ENCODE measurements around the gene ARL8B. TPM values are rescaled to one million over a fixed set of nuclear protein-coding genes. Genes with fewer than 3 reads are reported as not detected.

Gene ARL8B
- total RNA-seq, 3 donors from 2014 or later = 47.2 to 68.5 (median 52.3) TPM

DNA sequence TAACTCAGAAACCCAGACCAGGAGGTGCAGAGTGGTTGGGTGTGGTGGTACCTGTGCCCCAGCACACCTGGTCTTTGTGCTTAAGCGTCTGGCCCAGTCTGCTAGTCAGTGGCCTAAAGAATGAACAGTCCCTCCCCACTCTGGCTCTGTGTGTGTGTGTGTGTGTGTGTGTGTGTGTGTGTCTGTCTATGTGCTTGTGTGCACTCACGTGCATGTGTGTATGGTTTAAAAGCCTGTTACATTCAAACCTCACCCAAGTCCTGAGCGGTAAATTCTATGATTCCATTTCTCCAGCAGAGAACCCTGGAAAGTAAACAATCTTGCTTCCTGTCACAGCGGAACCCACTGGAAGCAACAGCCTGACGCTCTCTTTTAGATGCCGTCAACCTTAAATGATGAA lies 99.6 kb downstream of the ARL8B start:
- DNase-seq (ENCODE audit: low spot score in 2 of 2) = no peak
- intact Hi-C loops (cut with DNase I; ENCODE audit: low total_unique reads) = no loop called here
- TF ChIP-seq POLR2AphosphoS5 (IDR thresholded peaks at IDR 0.05) (no peak), POLR2A (IDR thresholded peaks at IDR 0.05) (no peak)
- TF ChIP-seq, protein P1, sequence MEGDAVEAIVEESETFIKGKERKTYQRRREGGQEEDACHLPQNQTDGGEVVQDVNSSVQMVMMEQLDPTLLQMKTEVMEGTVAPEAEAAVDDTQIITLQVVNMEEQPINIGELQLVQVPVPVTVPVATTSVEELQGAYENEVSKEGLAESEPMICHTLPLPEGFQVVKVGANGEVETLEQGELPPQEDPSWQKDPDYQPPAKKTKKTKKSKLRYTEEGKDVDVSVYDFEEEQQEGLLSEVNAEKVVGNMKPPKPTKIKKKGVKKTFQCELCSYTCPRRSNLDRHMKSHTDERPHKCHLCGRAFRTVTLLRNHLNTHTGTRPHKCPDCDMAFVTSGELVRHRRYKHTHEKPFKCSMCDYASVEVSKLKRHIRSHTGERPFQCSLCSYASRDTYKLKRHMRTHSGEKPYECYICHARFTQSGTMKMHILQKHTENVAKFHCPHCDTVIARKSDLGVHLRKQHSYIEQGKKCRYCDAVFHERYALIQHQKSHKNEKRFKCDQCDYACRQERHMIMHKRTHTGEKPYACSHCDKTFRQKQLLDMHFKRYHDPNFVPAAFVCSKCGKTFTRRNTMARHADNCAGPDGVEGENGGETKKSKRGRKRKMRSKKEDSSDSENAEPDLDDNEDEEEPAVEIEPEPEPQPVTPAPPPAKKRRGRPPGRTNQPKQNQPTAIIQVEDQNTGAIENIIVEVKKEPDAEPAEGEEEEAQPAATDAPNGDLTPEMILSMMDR (IDR thresholded peaks at IDR 0.05) = no peak
- Histone ChIP-seq H3K27me3 (no peaks in the 10 kb centered on the region), H3K4me3 (no peak overlapping the region), H3K9me3 (no peaks in the 10 kb centered on the region), H3K4me1 (no peaks in the 10 kb centered on the region), H3K27ac (no peak overlapping the region), H3K36me3 (peaks cover 4% of the 10 kb centered on the region)

DNA sequence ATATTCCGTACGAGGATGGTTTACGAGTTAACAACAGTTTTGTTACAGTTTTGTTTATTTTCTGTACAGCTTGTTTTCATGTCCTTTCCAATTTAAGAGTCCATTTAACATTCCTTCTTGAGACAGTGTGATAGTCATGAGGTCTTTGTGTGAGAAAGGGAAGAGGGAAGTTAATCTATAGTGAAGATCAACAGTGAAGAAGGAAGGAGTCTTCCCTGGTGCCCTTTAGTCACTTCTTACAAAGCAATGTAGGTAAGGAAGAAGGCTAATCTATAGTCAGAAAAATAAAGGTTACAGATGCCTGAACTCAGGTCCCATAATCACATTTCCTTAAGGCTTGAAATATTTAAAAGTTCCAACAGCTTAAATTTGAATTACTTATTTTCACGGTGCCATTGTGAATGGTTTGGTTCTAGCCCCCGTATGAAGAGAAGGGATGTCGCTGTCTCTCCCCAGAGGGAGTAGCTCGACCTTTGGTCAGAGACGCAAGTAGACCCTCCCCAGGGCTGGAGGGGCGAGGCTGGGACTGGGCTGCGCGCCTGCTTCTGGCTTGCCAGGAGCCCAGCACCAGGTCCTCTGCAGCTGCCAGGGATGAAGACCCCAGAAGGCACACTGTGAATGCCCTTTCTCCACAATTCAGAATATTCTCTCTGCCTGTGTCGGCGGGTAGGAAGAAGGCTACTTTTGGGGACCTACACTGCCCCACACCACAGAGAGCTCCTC lies 100.4 kb downstream of the ARL8B start:
- TF ChIP-seq POLR2AphosphoS5 (IDR thresholded peaks at IDR 0.05) (no peak), POLR2A (IDR thresholded peaks at IDR 0.05) (no peak)
- intact Hi-C loops (cut with DNase I; ENCODE audit: low total_unique reads) = no loop called here
- Histone ChIP-seq H3K27me3 (no peaks in the 10 kb centered on the region), H3K4me1 (no peaks in the 10 kb centered on the region), H3K36me3 (peaks cover 4% of the 10 kb centered on the region), H3K27ac (no peak overlapping the region), H3K9me3 (no peaks in the 10 kb centered on the region), H3K4me3 (no peak overlapping the region)
- no peak for DNase-seq (ENCODE audit: low spot score in 2 of 2)

DNA sequence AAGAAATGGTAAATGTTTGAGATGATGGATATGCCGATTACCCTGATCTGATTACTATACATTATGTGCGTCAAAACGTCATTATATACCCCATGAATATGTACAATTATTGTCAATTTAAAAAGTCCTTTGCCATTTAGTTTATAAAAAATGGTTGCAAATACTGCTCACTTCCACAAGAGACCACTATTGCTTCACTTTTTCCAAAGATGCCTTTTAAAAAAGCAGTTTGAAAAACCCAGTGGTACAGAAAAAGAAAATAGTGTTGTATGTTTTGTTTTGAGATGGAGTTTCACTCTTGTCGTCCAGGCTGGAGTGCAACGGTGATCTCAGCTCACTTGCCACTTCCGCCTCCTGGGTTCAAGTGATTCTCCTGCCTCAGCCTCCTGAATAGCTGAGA lies 104.7 kb downstream of the ARL8B start:
- TF ChIP-seq, protein P1 (IDR thresholded peaks at IDR 0.05) = peak in 2 of 3 donors; percentile 42 to 48
- no peak for TF ChIP-seq POLR2A (IDR thresholded peaks at IDR 0.05)
- TF ChIP-seq POLR2AphosphoS5 (IDR thresholded peaks at IDR 0.05) = no peak
- Histone ChIP-seq H3K4me1 (no peaks in the 10 kb centered on the region), H3K9me3 (no peaks in the 10 kb centered on the region), H3K27me3 (no peaks in the 10 kb centered on the region), H3K36me3 (no peaks in the 10 kb centered on the region), H3K4me3 (no peak overlapping the region), H3K27ac (no peak overlapping the region)
- intact Hi-C loops (cut with DNase I; ENCODE audit: low total_unique reads) = loop anchor here (5.0 kb wide), 1 partner anchor 1031 kb away; no protein-coding TSS in a partner anchor
- no peak for DNase-seq (ENCODE audit: low spot score in 2 of 2)

DNA sequence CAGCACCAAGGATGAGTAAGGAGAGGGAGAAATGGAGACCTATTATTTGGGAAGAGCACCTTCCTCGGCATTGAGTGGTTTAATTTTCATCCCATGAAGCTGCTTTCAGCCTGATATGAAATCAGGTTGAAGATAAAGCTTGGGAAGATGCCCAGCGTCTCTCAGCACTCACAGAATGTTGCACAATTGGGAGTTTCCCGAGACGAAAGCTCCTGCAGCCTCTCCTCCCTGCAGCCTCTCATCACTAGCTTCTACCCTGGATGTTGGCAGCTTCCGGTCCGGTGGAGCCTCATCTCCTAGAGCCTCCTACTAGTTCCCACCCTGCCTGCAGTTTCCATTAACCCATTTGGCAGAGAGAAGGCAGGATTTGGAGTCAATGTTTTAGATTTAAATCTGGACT lies 105.7 kb downstream of the ARL8B start:
- intact Hi-C loops (cut with DNase I; ENCODE audit: low total_unique reads) = loop anchor here (5.0 kb wide), 1 partner anchor 1029 kb away; no protein-coding TSS in a partner anchor
- Histone ChIP-seq H3K36me3 (no peaks in the 10 kb centered on the region), H3K27me3 (no peaks in the 10 kb centered on the region), H3K27ac (no peak overlapping the region), H3K4me3 (no peak overlapping the region), H3K4me1 (no peaks in the 10 kb centered on the region), H3K9me3 (no peaks in the 10 kb centered on the region)
- no peak for DNase-seq (ENCODE audit: low spot score in 2 of 2)
- TF ChIP-seq POLR2AphosphoS5 (IDR thresholded peaks at IDR 0.05) = no peak
- TF ChIP-seq, protein P1 (IDR thresholded peaks at IDR 0.05) = no peak
- no peak for TF ChIP-seq POLR2A (IDR thresholded peaks at IDR 0.05)

DNA sequence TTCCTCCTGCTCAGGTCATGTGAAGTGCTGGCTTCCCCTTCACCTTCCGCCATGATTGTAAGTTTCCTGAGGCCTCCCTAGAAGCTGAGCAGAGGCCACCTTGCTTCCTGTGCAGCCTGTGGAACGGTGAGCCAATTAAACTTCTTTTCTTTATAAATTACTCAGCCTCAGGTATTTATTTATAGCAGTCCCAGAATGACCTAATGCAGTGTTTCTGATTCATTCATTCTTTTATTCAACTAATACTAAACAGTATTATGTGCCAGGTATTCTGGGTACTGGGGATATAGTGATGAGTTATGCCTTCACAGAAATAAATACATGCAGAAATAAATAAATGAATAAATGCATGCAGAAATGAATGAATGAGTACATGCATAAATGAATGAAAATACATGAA lies 107.3 kb downstream of the ARL8B start:
- no peak for TF ChIP-seq POLR2A (IDR thresholded peaks at IDR 0.05)
- TF ChIP-seq, protein P1 (IDR thresholded peaks at IDR 0.05) = no peak
- no peak for TF ChIP-seq POLR2AphosphoS5 (IDR thresholded peaks at IDR 0.05)
- DNase-seq (ENCODE audit: low spot score in 2 of 2) = no peak
- Histone ChIP-seq H3K4me1 (no peaks in the 10 kb centered on the region), H3K4me3 (no peak overlapping the region), H3K27ac (no peak overlapping the region), H3K36me3 (no peaks in the 10 kb centered on the region), H3K9me3 (no peaks in the 10 kb centered on the region), H3K27me3 (no peaks in the 10 kb centered on the region)
- intact Hi-C loops (cut with DNase I; ENCODE audit: low total_unique reads) = loop anchor here (5.0 kb wide), 1 partner anchor 1028 kb away; no protein-coding TSS in a partner anchor

Other genes with a start within 250 kb of the ARL8B start
- gene BHLHE40, start 142.9 kb upstream of the ARL8B start, total RNA-seq = 100 to 1,000 TPM in 2 of 3 donors, 10 to 100 TPM in 1; 13.8 to 177 (median 135) TPM
- 10 to 100 TPM; 34.9 to 45.8 (median 42.6) TPM for gene EDEM1, start 65.4 kb downstream of the ARL8B start, total RNA-seq

Measured in breast epithelium (tissue), 4 donors.